ENCODE data around the gene TRPV2.

TRPV2 gene

DNA sequence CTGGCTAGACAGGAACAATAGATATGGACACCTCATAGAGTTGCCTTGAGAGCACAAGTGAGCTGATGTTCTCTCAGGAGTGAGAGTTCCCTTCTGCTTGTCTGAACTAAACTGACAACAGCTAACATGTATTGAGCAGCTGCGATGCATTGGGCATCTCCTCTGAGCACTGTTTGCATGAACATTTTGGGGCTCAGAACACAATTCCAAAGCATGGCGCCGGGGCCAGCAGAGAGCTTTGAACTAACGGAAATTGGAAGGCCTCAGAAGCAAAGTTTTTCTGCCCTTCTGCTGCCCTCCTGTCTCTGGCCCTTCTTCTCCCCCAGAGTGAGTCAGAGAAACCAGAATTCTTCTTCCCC is 38.1 kb downstream of the TRPV2 start:
- Histone ChIP-seq H4K20me1 (ENCODE audit: control insufficient read depth, insufficient read depth, low read depth, low read length) (no peaks in the 10 kb centered on the region), H3K27ac (ENCODE audit: low read depth, low read length) (no peak overlapping the region), H3K4me2 (ENCODE audit: low read length) (no peak overlapping the region), H3K9me2 (replicated peaks; ENCODE audit: control insufficient read depth, low read length) (no peaks in the 10 kb centered on the region), H3F3A (ENCODE audit: control insufficient read depth, insufficient read depth) (peaks cover 28% of the 10 kb centered on the region), H3K4me3 (ENCODE audit: low read length) (no peak overlapping the region), H3K79me2 (ENCODE audit: control insufficient read depth, low read length) (no peaks in the 10 kb centered on the region), H3K9me3 (ENCODE audit: control insufficient read depth, insufficient read depth, low read length) (no peaks in the 10 kb centered on the region), H3K36me3 (ENCODE audit: control insufficient read depth, low read length) (peaks cover 18% of the 10 kb centered on the region), H3K4me1 (ENCODE audit: control insufficient read depth, low read length) (peaks cover 15% of the 10 kb centered on the region), H3K27me3 (ENCODE audit: control insufficient read depth, low read length) (no peaks in the 10 kb centered on the region)
- TF ChIP-seq EZH2phosphoT487 (IDR thresholded peaks at IDR 0.05; ENCODE audit: borderline replicate concordance, low read length): no peak
- no peak for TF ChIP-seq CTCF (IDR thresholded peaks at IDR 0.05; ENCODE audit: low read depth, low read length, poor library complexity, severe bottlenecking)

GRCh38 chr17:16455997-16456741 is 40.8 kb downstream of the TRPV2 start:
- Histone ChIP-seq H3K9me3 (ENCODE audit: control insufficient read depth, insufficient read depth, low read length) (no peaks in the 10 kb centered on the region), H3F3A (ENCODE audit: control insufficient read depth, insufficient read depth) (peaks cover 11% of the 10 kb centered on the region; the same call in 1 of the 2 replicates), H3K36me3 (ENCODE audit: control insufficient read depth, low read length) (peaks cover 2% of the 10 kb centered on the region), H3K27me3 (ENCODE audit: control insufficient read depth, low read length) (no peaks in the 10 kb centered on the region), H3K4me3 (ENCODE audit: low read length) (peak overlapping the region; percentile 27; the same call in 1 of the 2 replicates), H3K27ac (ENCODE audit: low read depth, low read length) (peak overlapping the region; percentile 32), H3K4me2 (ENCODE audit: low read length) (peak overlapping the region; percentile 37; the same call in 1 of the 2 replicates), H3K4me1 (ENCODE audit: control insufficient read depth, low read length) (peaks cover 15% of the 10 kb centered on the region), H3K9me2 (replicated peaks; ENCODE audit: control insufficient read depth, low read length) (no peaks in the 10 kb centered on the region), H4K20me1 (ENCODE audit: control insufficient read depth, insufficient read depth, low read depth, low read length) (no peaks in the 10 kb centered on the region), H3K79me2 (ENCODE audit: control insufficient read depth, low read length) (no peaks in the 10 kb centered on the region)
- TF ChIP-seq EZH2phosphoT487 (IDR thresholded peaks at IDR 0.05; ENCODE audit: borderline replicate concordance, low read length) (no peak), CTCF (IDR thresholded peaks at IDR 0.05; ENCODE audit: low read depth, low read length, poor library complexity, severe bottlenecking) (no peak)

DNA sequence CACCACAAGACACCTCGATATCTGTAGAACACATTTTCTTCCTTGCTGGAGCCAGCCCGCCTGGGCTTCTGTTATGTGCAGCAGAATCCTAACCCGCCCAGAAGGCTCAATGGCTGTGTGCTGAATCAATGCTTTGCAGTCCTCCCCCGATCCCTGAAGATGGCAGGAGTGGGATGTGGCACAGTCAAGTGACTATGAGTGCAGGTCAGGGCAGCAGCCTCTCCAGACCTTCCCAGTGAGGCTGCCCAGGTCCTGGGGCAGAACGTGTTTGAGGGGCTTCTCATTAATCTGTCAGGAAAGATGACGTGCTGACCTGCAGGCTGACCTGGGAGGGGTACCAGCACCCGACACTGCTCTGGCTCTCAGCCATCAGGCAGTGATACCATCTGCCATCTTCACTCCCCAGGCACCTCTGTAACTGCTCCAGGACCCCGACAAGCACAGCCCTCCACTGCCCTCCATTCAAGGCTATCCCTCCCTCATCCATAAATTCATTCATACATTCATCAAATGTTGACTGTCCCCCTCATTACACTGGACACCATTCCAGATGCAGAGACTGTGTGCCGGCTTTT is 41.5 kb downstream of the TRPV2 start:
- H3K36me3 ChIP-seq (ENCODE audit: control insufficient read depth, low read length): peaks cover 2% of the 10 kb centered on the region
- H3K9me2 ChIP-seq (replicated peaks; ENCODE audit: control insufficient read depth, low read length): no peaks in the 10 kb centered on the region
- no peaks in the 10 kb centered on the region for H3K27me3 ChIP-seq (ENCODE audit: control insufficient read depth, low read length)
- no peaks in the 10 kb centered on the region for H3K9me3 ChIP-seq (ENCODE audit: control insufficient read depth, insufficient read depth, low read length)
- H3K4me2 ChIP-seq (ENCODE audit: low read length): peak overlapping the region; percentile 37; the same call in 1 of the 2 replicates
- no peak for TF ChIP-seq CTCF (IDR thresholded peaks at IDR 0.05; ENCODE audit: low read depth, low read length, poor library complexity, severe bottlenecking)
- TF ChIP-seq EZH2phosphoT487 (IDR thresholded peaks at IDR 0.05; ENCODE audit: borderline replicate concordance, low read length): no peak
- H4K20me1 ChIP-seq (ENCODE audit: control insufficient read depth, insufficient read depth, low read depth, low read length): no peaks in the 10 kb centered on the region
- peaks cover 15% of the 10 kb centered on the region for H3K4me1 ChIP-seq (ENCODE audit: control insufficient read depth, low read length)
- 0 out of 2 replicates have a peak overlapping the region, but pooled peaks have one; percentile 32 for H3K27ac ChIP-seq (ENCODE audit: low read depth, low read length)
- peaks cover 11% of the 10 kb centered on the region; the same call in 1 of the 2 replicates for H3F3A ChIP-seq (ENCODE audit: control insufficient read depth, insufficient read depth)
- H3K4me3 ChIP-seq (ENCODE audit: low read length): peak overlapping the region; percentile 27; the same call in 1 of the 2 replicates
- no peaks in the 10 kb centered on the region for H3K79me2 ChIP-seq (ENCODE audit: control insufficient read depth, low read length)
